Activated naive CD4-positive, alpha-beta T cell treated with anti-CD3 and anti-CD28 coated beads for 36 hours (primary cell): ENCODE results near the gene TM9SF2. TPM values are rescaled to one million over a fixed set of nuclear protein-coding genes. Genes with fewer than 3 reads are reported as not detected.

Experiments
- CTCF ChIA-PET: fragments of 350-600 bp; sonication (Branson Sonifier 250); formaldehyde crosslinking; loops from one replicate; lab custom pipeline; 2021; ENCODE audit warnings: antibody characterized with exemption; lab: Charles Lee
- DNase-seq: peaks from one replicate; pipeline ENCODE4 v3.0.0-alpha.2; 2020
- H3K27ac Mint-ChIP-seq: one replicate; pipeline ENCODE4 v1.8.0; 2021; ENCODE audit warnings: mild to moderate bottlenecking, mixed read lengths
- H3K27me3 Mint-ChIP-seq: one replicate; pipeline ENCODE4 v1.8.0; 2021; ENCODE audit warnings: low read depth, mixed read lengths
- H3K36me3 Mint-ChIP-seq: one replicate; pipeline ENCODE4 v1.8.0; 2021; ENCODE audit warnings: low read depth, mixed read lengths
- H3K4me1 Mint-ChIP-seq: one replicate; pipeline ENCODE4 v1.8.0; 2021; ENCODE audit warnings: low read depth, mixed read lengths
- H3K4me3 Mint-ChIP-seq: one replicate; pipeline ENCODE4 v1.8.0; 2021; ENCODE audit warnings: mild to moderate bottlenecking, moderate library complexity, mixed read lengths
- H3K9me3 Mint-ChIP-seq: one replicate; pipeline ENCODE4 v1.8.0; 2021; ENCODE audit warnings: mixed read lengths
- intact Hi-C: fragments of 100-400 bp; cut with micrococcal nuclease; formaldehyde crosslinking; loops from one replicate; pipeline ENCODE4 v1.15.1; 2023
- total RNA-seq, 2 experiments: library from RNA; stranded (reverse); gene quantifications; one replicate each; pipeline ENCODE4 v1.2.3, GENCODE V29; 2021

The TM9SF2 gene
- total RNA-seq, 2 experiments from 2014 or later: 35.2 to 36.4 TPM

GRCh38 chr13:99587893-99588606, 86.8 kb downstream of the TM9SF2 start:
- H3K9me3 Mint-ChIP-seq: no peaks in the 10 kb centered on the region
- H3K27me3 Mint-ChIP-seq: no peaks in the 10 kb centered on the region
- CTCF ChIA-PET: interaction anchor here (1.4 kb wide), 1 partner anchor 9 kb away, joined by 5 read pairs; no protein-coding TSS in a partner anchor
- intact Hi-C loops: no loop called here
- H3K27ac Mint-ChIP-seq: no peak overlapping the region
- DNase-seq: no peak
- H3K4me3 Mint-ChIP-seq: no peak overlapping the region
- no peaks in the 10 kb centered on the region for H3K36me3 Mint-ChIP-seq
- H3K4me1 Mint-ChIP-seq: peaks cover 7% of the 10 kb centered on the region

- Mint-ChIP-seq H3K27ac (no peak overlapping the region), H3K36me3 (no peaks in the 10 kb centered on the region), H3K9me3 (no peaks in the 10 kb centered on the region), H3K4me1 (peaks cover 7% of the 10 kb centered on the region), H3K27me3 (no peaks in the 10 kb centered on the region), H3K4me3 (no peak overlapping the region)
- intact Hi-C loops: no loop called here
- CTCF ChIA-PET: no interaction called here
- DNase-seq: no peak
Observed at GRCh38 chr13:99589575-99589974, 88.3 kb downstream of the TM9SF2 start.

- CTCF ChIA-PET: interaction anchor here (0.9 kb wide), 1 partner anchor 10 kb away, joined by 5 read pairs; no protein-coding TSS in a partner anchor
- H3K4me3 Mint-ChIP-seq: no peak overlapping the region
- no peak for DNase-seq
Observed at GRCh38 chr13:99590519-99591011, 89.3 kb downstream of the TM9SF2 start.

GRCh38 chr13:99596180-99596579, 94.9 kb downstream of the TM9SF2 start:
- intact Hi-C loops: no loop called here
- no peak overlapping the region for H3K27ac Mint-ChIP-seq
- no peak overlapping the region for H3K4me3 Mint-ChIP-seq
- no peak for DNase-seq
- CTCF ChIA-PET: no interaction called here
- peaks cover 4% of the 10 kb centered on the region for H3K4me1 Mint-ChIP-seq
- H3K27me3 Mint-ChIP-seq: no peaks in the 10 kb centered on the region
- H3K9me3 Mint-ChIP-seq: no peaks in the 10 kb centered on the region
- no peaks in the 10 kb centered on the region for H3K36me3 Mint-ChIP-seq

More at GRCh38 chr13:99590519-99591011, 89.3 kb downstream of the TM9SF2 start:
- intact Hi-C loops: no loop called here
- no peaks in the 10 kb centered on the region for H3K36me3 Mint-ChIP-seq
- no peaks in the 10 kb centered on the region for H3K9me3 Mint-ChIP-seq
- H3K4me1 Mint-ChIP-seq: peaks cover 7% of the 10 kb centered on the region
- H3K27me3 Mint-ChIP-seq: no peaks in the 10 kb centered on the region
- H3K27ac Mint-ChIP-seq: no peak overlapping the region

- H3K4me3 Mint-ChIP-seq: no peak overlapping the region
- no peaks in the 10 kb centered on the region for H3K27me3 Mint-ChIP-seq
- no peaks in the 10 kb centered on the region for H3K9me3 Mint-ChIP-seq
- H3K27ac Mint-ChIP-seq: no peak overlapping the region
- H3K36me3 Mint-ChIP-seq: no peaks in the 10 kb centered on the region
- CTCF ChIA-PET: interaction anchor here (1.0 kb wide), 1 partner anchor 12 kb away, joined by 4 read pairs; no protein-coding TSS in a partner anchor
- H3K4me1 Mint-ChIP-seq: peaks cover 15% of the 10 kb centered on the region
- intact Hi-C loops: loop anchor here (10.0 kb wide), 1 partner anchor 546 kb away; no protein-coding TSS in a partner anchor
- DNase-seq: peak; percentile 31
Observed at GRCh38 chr13:99600318-99600717, 99.0 kb downstream of the TM9SF2 start.

GRCh38 chr13:99601535-99601934, 100.3 kb downstream of the TM9SF2 start:
- DNase-seq: peak; percentile 15
- no peaks in the 10 kb centered on the region for H3K9me3 Mint-ChIP-seq
- CTCF ChIA-PET: interaction anchor here (0.7 kb wide), 1 partner anchor 986 kb away, joined by 3 read pairs; no protein-coding TSS in a partner anchor
- H3K4me3 Mint-ChIP-seq: no peak overlapping the region
- intact Hi-C loops: loop anchor here (10.0 kb wide), 1 partner anchor 547 kb away; no protein-coding TSS in a partner anchor
- no peaks in the 10 kb centered on the region for H3K27me3 Mint-ChIP-seq
- peaks cover 17% of the 10 kb centered on the region for H3K4me1 Mint-ChIP-seq
- H3K36me3 Mint-ChIP-seq: no peaks in the 10 kb centered on the region
- H3K27ac Mint-ChIP-seq: peak overlapping the region; percentile 24

- CTCF ChIA-PET: interaction anchor here (0.7 to 1.3 kb wide), 2 partner anchors 51 to 490 kb away, joined by 3 to 6 read pairs; no protein-coding TSS in a partner anchor
- H3K36me3 Mint-ChIP-seq: no peaks in the 10 kb centered on the region
- DNase-seq: no peak
- peaks cover 24% of the 10 kb centered on the region for H3K4me1 Mint-ChIP-seq
- H3K9me3 Mint-ChIP-seq: no peaks in the 10 kb centered on the region
- intact Hi-C loops: loop anchor here (1.0 to 10.0 kb wide), 6 partner anchors 52 to 550 kb away; partner anchors contain the start of genes GPR18 and UBAC2
- H3K27me3 Mint-ChIP-seq: no peaks in the 10 kb centered on the region
- H3K27ac Mint-ChIP-seq: no peak overlapping the region
- H3K4me3 Mint-ChIP-seq: no peak overlapping the region
Observed at GRCh38 chr13:99604636-99605035, 103.4 kb downstream of the TM9SF2 start.

GRCh38 chr13:99605420-99606323, 104.4 kb downstream of the TM9SF2 start:
- peak overlapping the region; percentile 82 for H3K4me3 Mint-ChIP-seq
- no peaks in the 10 kb centered on the region for H3K27me3 Mint-ChIP-seq
- peaks cover 27% of the 10 kb centered on the region for H3K4me1 Mint-ChIP-seq
- H3K9me3 Mint-ChIP-seq: no peaks in the 10 kb centered on the region
- H3K36me3 Mint-ChIP-seq: no peaks in the 10 kb centered on the region
- CTCF ChIA-PET: interaction anchor here (0.7 to 2.0 kb wide), 9 partner anchors 23 to 489 kb away, joined by 3 to 6 read pairs (median 3); no protein-coding TSS in a partner anchor
- DNase-seq: peak; percentile 59
- no peak overlapping the region for H3K27ac Mint-ChIP-seq
- intact Hi-C loops: loop anchor here (1.0 to 10.0 kb wide), 11 partner anchors 51 to 1070 kb away; partner anchors contain the start of genes GPR18 and UBAC2

GRCh38 chr13:99606324-99607066, 105.2 kb downstream of the TM9SF2 start, which contains the start of gene CLYBL:
Gene CLYBL, plus strand, starts transcription at chr13:99606690.
- H3K4me3 Mint-ChIP-seq: peak within 1 kb of the TSS; percentile 82
- H3K27ac Mint-ChIP-seq: peak within 1 kb of the TSS; percentile 75
- peak; percentile 92 for DNase-seq
- CTCF ChIA-PET: interaction anchor here (0.7 to 2.0 kb wide), 5 partner anchors 28 to 219 kb away, joined by 3 to 6 read pairs (median 3); no protein-coding TSS in a partner anchor
- no peaks in the 10 kb centered on the region for H3K9me3 Mint-ChIP-seq
- H3K4me1 Mint-ChIP-seq: peaks cover 23% of the 10 kb centered on the region
- no peaks in the 10 kb centered on the region for H3K27me3 Mint-ChIP-seq
- intact Hi-C loops: loop anchor here (1.0 to 10.0 kb wide), 10 partner anchors 64 to 1069 kb away; partner anchors contain the start of genes GPR18 and UBAC2
- no peaks in the 10 kb centered on the region for H3K36me3 Mint-ChIP-seq

GRCh38 chr13:99608345-99608744, 107.1 kb downstream of the TM9SF2 start:
- DNase-seq: no peak
- no peaks in the 10 kb centered on the region for H3K36me3 Mint-ChIP-seq
- no peaks in the 10 kb centered on the region for H3K9me3 Mint-ChIP-seq
- peaks cover 17% of the 10 kb centered on the region for H3K4me1 Mint-ChIP-seq
- H3K4me3 Mint-ChIP-seq: peak overlapping the region; percentile 25
- H3K27me3 Mint-ChIP-seq: no peaks in the 10 kb centered on the region
- intact Hi-C loops: loop anchor here (5.0 to 10.0 kb wide), 5 partner anchors 146 to 554 kb away; partner anchors contain the start of genes GPR18 and UBAC2
- CTCF ChIA-PET: interaction anchor here (0.9 kb wide), 1 partner anchor 48 kb away, joined by 3 read pairs; no protein-coding TSS in a partner anchor
- no peak overlapping the region for H3K27ac Mint-ChIP-seq

- no peaks in the 10 kb centered on the region for H3K9me3 Mint-ChIP-seq
- H3K36me3 Mint-ChIP-seq: no peaks in the 10 kb centered on the region
- H3K27ac Mint-ChIP-seq: no peak overlapping the region
- no peak overlapping the region for H3K4me3 Mint-ChIP-seq
- H3K27me3 Mint-ChIP-seq: no peaks in the 10 kb centered on the region
- no peak for DNase-seq
- peaks cover 22% of the 10 kb centered on the region for H3K4me1 Mint-ChIP-seq
- intact Hi-C loops: no loop called here
- CTCF ChIA-PET: interaction anchor here (0.7 to 0.9 kb wide), 2 partner anchors 91 to 134 kb away, joined by 3 read pairs; no protein-coding TSS in a partner anchor
Observed at GRCh38 chr13:99610702-99611289, 109.5 kb downstream of the TM9SF2 start.
